CD4-positive, alpha-beta T cell treated with Interleukin-15 for 1 hour (primary cell): ENCODE results near the gene TMEM63B.
A peak's percentile ranks its signal among the peaks of the same experiment; 100 is the strongest.
"Not testable (repeated sequence)": the region's sequence is repeated elsewhere in the genome, so short reads cannot be mapped to it uniquely, and the experiment has no call there.

Experiments
- DNase-seq: peaks from one replicate; pipeline ENCODE4 v3.0.0-alpha.2; 2020

TMEM63B gene

DNA sequence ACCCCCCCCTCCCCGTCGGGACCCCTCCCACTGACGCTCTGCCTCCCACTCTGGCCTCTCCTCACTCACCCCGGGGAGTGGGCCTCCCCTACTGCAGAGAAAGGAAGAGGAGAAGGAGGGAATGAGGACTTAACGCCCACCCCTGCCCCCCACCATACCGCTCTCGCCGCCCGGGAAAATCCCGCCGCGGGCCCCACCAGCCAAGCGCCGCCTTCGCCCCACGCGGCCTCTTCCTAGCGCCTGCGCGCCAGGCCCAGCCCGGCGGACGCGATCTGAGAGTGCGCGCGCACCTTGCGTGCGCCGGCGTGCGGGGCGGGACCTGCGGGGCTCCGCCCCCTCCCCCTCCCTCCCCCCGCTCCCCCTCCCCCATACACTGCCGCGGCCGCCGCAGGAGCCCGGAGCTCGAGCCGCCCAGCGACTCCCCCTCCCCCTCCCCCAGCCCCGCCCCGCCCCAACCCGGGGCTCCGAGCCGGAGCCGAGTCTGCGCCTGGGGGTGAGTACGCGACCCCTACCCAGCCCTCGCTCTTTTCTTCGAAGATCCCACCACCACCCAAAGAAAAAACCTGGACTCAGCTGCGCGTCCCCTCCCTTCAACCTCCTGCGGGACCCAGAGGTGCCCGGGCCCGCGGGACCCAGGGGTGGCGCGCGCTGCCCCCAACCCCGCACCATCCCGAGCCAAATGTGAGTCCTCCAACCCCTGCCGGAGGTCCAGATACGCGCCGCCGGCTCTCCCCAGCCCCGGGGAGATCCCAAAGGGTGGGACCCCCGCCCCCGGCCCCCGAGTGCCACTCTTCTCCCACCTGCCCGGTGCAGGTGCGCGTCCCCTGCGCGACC lies at the start of gene TMEM63B, which contains the start of gene MRPL14:
Gene TMEM63B, plus strand, starts transcription at position 369 of the 834 bp plus-strand sequence. CDS start 7,031 bp downstream, outside the sequence.
Gene MRPL14, minus strand, starts transcription at position 267 of the 834 bp plus-strand sequence. CDS start 10,841 bp downstream, outside the sequence.
- DNase-seq = peak; percentile 91

GRCh38 chr6:44078219-44078826 lies 49.0 kb upstream of the TMEM63B start:
- no peak for DNase-seq

- DNase-seq = peak; percentile 67
Observed at GRCh38 chr6:44078827-44079671, 48.3 kb upstream of the TMEM63B start.

DNA sequence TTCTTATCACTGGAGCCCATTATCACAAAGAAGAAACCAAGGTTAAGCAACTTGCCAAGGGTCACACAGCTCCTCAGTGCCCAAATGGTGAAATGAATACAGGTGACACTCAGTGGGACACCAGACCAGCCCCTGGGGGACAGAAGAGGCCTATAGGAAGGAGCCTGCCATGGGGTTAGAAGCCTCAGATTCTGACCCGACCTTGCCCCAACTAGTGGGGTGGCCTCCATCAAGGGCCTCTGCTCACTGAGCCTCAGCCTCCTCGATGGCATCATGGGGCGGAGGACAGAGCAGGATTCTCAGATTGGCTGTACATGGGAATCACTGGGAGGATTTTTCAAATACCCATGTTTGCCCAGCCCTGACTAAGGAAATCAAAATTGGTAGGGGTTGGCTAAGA lies 47.7 kb upstream of the TMEM63B start:
- DNase-seq = no peak

GRCh38 chr6:44080561-44081521 lies 46.5 kb upstream of the TMEM63B start:
- no peak for DNase-seq

- DNase-seq = no peak
Observed at GRCh38 chr6:44081753-44082152, 45.6 kb upstream of the TMEM63B start.

DNA sequence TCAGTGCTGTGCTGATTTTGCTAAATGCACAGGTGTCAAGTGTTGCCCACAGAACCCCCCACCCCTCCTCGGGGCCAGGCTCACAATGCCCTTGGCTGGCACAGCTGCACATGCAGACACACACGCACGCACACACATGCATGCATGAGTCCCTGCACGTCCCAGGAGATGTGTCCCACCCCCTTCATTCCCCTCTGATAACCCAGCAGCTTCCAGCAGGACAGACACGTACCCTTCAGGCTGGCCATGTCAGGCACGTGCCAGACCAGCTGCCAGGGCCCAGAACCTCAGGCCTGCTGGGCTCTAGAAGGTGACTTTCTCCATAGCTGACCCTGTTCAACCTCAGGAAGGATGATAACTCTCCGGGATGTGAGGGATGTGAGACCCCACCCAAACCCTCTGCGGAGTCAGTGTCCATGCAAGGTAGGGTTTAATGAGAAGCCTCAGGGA lies 44.5 kb upstream of the TMEM63B start:
- DNase-seq = no peak

DNA sequence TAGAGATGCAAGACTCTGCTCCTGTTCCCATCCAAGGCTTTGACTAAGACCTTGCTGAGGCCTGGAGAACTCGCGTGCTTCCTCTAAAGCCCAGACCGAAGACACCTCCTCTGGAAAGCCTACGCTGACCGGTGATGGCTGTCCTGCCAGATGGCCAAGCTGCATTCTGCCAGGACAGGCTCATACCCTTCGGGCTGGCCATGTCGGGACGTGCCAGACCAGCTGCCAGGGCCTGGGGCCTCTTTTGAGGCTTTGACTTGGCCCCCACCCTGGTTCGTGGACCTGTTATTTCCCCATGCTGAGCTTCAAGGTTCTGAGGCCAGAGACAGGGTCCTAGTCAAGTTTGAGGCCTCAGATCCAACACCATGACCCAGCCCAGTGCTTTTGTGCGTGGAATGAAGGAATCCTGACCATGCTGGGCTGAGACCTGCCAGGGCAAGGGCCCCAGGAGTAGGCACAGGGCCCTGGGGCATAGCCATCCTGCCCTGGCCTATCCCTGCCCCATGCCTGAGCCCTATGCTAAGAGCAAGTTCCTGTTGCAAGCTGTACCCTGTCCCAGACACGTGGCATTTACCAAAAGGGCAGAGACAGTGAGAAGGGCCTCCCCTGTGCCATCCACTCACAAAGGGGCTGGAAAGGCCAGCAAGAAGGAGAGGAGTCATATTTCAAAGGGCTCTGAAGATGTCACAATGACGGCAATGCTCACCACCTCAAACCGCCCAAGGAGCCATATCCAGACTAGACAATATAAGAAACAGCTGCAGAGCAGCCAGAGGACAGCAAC lies 42.9 kb upstream of the TMEM63B start:
- no peak for DNase-seq

- no peak for DNase-seq
Observed at GRCh38 chr6:44085219-44085618, 42.1 kb upstream of the TMEM63B start.

GRCh38 chr6:44086931-44087574 lies 40.3 kb upstream of the TMEM63B start:
- no peak for DNase-seq

GRCh38 chr6:44087623-44088022 lies 39.7 kb upstream of the TMEM63B start:
- DNase-seq = no peak

DNA sequence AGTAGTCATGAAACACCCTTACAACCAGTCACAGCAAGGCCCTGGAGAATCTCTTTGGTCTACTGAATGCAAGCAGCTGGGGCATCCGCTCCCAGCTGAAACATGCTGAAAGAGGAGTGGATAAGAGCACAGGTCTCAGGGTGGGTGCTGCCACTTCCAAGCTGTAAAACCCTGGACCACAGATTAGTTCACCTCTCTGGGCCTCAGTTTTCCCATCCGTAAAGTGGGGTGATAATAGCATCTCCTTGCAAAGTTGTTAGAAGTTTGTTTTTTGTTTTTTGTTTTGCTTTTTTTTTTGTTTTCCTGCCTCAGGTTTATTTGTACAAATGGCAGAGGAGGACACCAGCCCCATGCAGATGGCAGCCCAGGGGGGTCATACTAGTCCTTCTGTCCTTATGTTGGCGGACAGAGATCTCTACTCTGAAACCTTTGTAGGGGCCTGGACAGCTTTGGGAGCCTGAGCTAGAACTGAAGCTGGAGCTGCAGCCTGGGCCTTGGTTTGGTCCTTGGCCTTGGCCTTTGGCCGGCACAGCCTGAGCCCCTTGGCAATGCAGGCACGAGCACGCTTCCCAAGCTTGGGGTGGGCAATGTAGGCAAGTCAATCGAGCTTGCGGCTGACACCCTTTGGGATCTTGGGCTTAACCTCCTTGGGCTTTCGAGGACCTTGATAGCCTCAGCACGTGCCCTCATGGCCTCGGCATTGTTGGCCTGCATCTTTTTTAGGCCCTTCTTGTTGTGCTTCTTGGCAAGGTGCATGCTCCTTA lies 38.3 kb upstream of the TMEM63B start:
- DNase-seq = no peak

DNA sequence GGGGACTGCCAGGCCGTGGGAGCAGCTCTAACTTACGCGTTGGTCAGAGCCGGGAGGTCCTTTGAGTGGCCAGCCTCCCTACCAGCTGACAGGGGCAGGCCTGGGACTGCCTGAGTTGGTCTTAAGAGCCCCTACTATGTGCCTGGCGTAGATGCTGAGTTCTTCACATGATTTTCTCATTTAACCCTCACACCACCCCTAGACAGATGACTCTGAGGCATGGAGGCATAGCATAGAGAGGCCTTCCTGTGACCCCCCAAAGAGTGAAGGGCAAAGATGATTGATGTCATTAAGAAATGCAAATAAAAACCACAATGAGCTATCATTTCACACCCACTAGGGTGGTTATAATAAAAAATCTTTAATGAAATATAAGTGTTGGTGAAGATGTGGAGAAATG lies 36.9 kb upstream of the TMEM63B start:
- no peak for DNase-seq

- not testable (repeated sequence) for DNase-seq
Observed at GRCh38 chr6:44091356-44091755, 36.0 kb upstream of the TMEM63B start.

- DNase-seq = no peak
Observed at GRCh38 chr6:44091981-44092884, 35.1 kb upstream of the TMEM63B start.

DNA sequence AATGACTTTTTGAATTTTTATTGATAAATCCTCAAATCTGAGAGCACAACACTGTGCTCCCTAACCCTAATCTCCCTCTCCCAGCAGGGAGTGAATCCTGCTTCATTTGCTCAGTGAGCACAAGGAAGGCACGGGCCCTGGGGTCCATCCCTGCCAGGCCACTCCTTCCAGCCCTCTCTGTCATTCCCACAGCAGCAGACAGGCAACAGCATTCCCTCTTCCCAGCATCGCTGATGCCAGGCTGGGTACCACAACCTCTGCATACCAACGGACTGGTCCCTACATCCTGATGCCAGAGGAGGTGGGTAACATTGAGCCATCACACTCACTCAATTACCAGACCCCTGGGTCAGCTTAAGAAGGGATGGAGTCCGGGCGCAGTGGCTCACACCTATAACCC lies 34.3 kb upstream of the TMEM63B start:
- DNase-seq = no peak

DNA sequence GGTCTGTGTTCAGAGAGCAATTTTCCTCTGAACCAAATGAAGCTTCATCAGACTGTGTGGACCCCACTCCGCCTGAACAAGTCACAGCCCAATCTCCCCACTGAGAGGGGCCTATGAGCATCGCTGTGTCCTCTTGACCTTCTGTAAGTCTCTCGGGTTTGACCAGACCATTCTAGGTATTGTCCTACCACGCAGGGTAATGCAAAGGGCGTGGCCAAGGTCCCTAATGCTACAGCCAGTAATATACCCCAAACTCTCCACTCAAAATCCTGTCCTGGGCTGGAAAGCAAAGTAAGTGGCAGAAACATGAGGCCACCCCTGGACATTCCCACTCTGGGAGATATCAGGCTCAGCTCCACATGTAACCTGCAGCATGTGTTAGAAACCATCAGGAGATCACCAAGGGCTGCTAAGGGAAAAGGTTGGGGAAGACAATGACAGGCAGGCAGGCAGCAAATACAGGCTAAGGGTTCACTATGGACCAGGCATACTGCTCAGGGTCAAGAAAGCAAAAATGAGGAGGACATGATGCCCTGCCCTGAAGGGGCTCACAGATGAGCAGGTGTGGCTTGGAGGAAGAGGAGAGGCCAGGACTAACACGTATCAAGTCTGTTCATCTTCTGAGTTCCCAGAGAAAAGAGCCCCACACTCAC lies 33.5 kb upstream of the TMEM63B start:
- no peak for DNase-seq
